ENCODE results near the gene ZMIZ2. TPM values are rescaled to one million over a fixed set of nuclear protein-coding genes. Genes with fewer than 3 reads are reported as not detected.

Gene ZMIZ2
- total and polyA plus RNA-seq, 2 donors (not counting 1 experiment from before 2014, with no cell fraction given), result 3.9 to 9.1 TPM

DNA sequence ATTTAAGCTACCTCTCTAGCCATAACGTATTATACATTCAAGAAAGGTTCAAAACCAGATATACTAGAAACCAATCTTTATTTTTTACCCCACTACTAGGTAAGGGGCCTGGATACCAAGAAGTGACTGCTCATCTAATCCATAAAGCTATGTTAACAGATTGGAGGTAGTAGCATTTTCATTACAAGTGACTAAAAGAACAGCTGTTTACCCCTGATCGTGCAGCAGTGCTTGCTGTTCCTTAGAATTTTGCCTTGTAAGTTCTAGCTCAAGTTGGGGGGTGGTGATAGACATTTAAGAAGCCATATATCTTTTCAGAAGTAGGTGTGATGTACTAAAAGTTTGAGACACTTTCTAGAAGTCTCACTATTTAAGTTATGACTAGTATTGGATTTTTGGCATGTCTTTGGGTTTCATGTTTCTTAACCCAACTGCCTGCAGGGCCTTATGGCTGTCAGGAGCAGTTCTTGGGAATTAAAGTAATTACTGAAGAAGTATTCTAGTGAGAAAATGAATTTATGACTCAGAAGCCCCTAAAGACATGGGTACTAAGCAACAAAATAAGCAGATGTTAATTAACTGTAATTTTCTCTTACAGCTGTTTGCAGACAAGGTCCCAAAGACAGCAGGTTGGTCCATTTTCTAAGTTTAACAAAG lies 50.1 kb downstream of the ZMIZ2 start:
- Histone ChIP-seq H3K9ac (ENCODE audit: insufficient read depth, low read length) (peak overlapping the region; percentile 26), H3K36me3 (ENCODE audit: control insufficient read depth, insufficient read depth, low read length) (peaks cover 16% of the 10 kb centered on the region), H3K27ac (ENCODE audit: insufficient read depth, low read length) (peak overlapping the region; percentile 99), H3K9me3 (ENCODE audit: control insufficient read depth, insufficient read depth, low read depth, low read length) (no peaks in the 10 kb centered on the region), H3K4me1 (ENCODE audit: control insufficient read depth, extremely low read depth, insufficient read depth, low read length) (peaks cover 6% of the 10 kb centered on the region), H3K27me3 (ENCODE audit: control insufficient read depth, insufficient read depth, low read length) (no peaks in the 10 kb centered on the region), H3K4me3 (replicated peaks in 1 of 4; ENCODE audit: control extremely low read depth in 1 of 4, insufficient read depth in 1 of 4, low read depth in 3 of 4, low read length in 4 of 4) (peak overlapping the region; percentile 84 to 98 (median 94)), H4K20me1 (ENCODE audit: control insufficient read depth, extremely low read depth, insufficient read depth, low read length) (peaks cover 8% of the 10 kb centered on the region), H3K79me2 (ENCODE audit: control insufficient read depth, insufficient read depth, low read length) (peaks cover 44% of the 10 kb centered on the region), H2AFZ (ENCODE audit: low read length) (no peak overlapping the region), H3K4me2 (ENCODE audit: extremely low read depth, insufficient read depth, low read length) (peak overlapping the region; percentile 99)
- TF ChIP-seq, protein P1, sequence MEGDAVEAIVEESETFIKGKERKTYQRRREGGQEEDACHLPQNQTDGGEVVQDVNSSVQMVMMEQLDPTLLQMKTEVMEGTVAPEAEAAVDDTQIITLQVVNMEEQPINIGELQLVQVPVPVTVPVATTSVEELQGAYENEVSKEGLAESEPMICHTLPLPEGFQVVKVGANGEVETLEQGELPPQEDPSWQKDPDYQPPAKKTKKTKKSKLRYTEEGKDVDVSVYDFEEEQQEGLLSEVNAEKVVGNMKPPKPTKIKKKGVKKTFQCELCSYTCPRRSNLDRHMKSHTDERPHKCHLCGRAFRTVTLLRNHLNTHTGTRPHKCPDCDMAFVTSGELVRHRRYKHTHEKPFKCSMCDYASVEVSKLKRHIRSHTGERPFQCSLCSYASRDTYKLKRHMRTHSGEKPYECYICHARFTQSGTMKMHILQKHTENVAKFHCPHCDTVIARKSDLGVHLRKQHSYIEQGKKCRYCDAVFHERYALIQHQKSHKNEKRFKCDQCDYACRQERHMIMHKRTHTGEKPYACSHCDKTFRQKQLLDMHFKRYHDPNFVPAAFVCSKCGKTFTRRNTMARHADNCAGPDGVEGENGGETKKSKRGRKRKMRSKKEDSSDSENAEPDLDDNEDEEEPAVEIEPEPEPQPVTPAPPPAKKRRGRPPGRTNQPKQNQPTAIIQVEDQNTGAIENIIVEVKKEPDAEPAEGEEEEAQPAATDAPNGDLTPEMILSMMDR (conservative IDR thresholded peaks at IDR 0.05 in 1 of 2, IDR thresholded peaks at IDR 0.05 in 1 of 2; ENCODE audit: low read depth in 1 of 2, low read length in 2 of 2), result no peak
- no peak for TF ChIP-seq EZH2 (IDR thresholded peaks at IDR 0.05; ENCODE audit: low read length, missing control alignments)
- peak in 1 of 2 donors; percentile 29 for DNase-seq (ENCODE audit: low read depth in 2 of 2)

DNA sequence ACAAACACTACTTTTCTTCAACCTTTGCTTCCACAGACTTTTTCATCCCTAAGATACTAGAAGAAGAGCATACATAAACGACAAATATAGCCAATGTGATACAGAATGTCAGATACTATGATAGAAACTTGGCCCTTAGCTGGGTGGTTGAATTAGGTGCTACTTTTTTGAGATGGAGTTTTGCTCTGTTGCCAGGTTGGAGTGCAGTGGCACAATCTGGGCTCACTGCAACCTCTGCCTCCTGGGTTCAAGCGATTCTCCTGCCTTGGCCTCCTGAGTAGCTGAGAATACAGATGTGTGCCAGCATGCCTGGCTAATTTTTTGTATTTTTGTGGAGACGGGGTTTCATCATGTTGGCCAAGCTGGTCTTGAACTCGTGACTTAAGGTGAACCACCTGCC lies 51.3 kb downstream of the ZMIZ2 start:
- peaks cover 16% of the 10 kb centered on the region for H3K36me3 ChIP-seq (ENCODE audit: control insufficient read depth, insufficient read depth, low read length)
- H3K4me1 ChIP-seq (ENCODE audit: control insufficient read depth, extremely low read depth, insufficient read depth, low read length), result peaks cover 4% of the 10 kb centered on the region
- H3K9me3 ChIP-seq (ENCODE audit: control insufficient read depth, insufficient read depth, low read depth, low read length), result no peaks in the 10 kb centered on the region
- no peak overlapping the region for H3K4me3 ChIP-seq (replicated peaks in 1 of 4; ENCODE audit: control extremely low read depth in 1 of 4, insufficient read depth in 1 of 4, low read depth in 3 of 4, low read length in 4 of 4)
- H4K20me1 ChIP-seq (ENCODE audit: control insufficient read depth, extremely low read depth, insufficient read depth, low read length), result peaks cover 8% of the 10 kb centered on the region
- H3K27ac ChIP-seq (ENCODE audit: insufficient read depth, low read length), result no peak overlapping the region
- no peak for TF ChIP-seq EZH2 (IDR thresholded peaks at IDR 0.05; ENCODE audit: low read length, missing control alignments)
- TF ChIP-seq, protein P1 (conservative IDR thresholded peaks at IDR 0.05 in 1 of 2, IDR thresholded peaks at IDR 0.05 in 1 of 2; ENCODE audit: low read depth in 1 of 2, low read length in 2 of 2), result no peak
- DNase-seq (ENCODE audit: low read depth in 2 of 2), result no peak
- H2AFZ ChIP-seq (ENCODE audit: low read length), result no peak overlapping the region
- no peak overlapping the region for H3K9ac ChIP-seq (ENCODE audit: insufficient read depth, low read length)
- no peaks in the 10 kb centered on the region for H3K27me3 ChIP-seq (ENCODE audit: control insufficient read depth, insufficient read depth, low read length)
- H3K4me2 ChIP-seq (ENCODE audit: extremely low read depth, insufficient read depth, low read length), result peak overlapping the region; percentile 19
- H3K79me2 ChIP-seq (ENCODE audit: control insufficient read depth, insufficient read depth, low read length), result peaks cover 44% of the 10 kb centered on the region

DNA sequence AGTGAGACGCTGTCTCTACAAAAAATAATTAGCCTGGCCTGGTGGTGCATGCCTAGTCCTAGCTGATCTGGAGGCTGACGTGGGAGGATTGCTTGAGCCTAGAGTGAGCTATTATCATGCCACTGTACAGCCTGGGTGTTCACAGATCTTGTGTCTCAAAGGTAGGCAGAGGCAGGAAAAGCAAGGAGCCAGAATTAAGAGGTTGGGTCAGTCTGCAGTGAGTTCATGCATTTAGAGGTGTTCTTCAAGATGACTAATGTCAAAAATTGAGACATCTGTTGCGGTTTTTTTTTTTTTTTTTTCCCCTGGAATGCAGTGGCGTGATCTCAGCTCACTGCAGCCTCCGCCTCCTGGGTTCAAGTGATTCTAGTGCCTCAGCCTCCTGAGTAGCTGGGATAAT lies 53.2 kb downstream of the ZMIZ2 start:
- Histone ChIP-seq H3K27me3 (ENCODE audit: control insufficient read depth, insufficient read depth, low read length) (no peaks in the 10 kb centered on the region), H3K4me3 (replicated peaks in 1 of 4; ENCODE audit: control extremely low read depth in 1 of 4, insufficient read depth in 1 of 4, low read depth in 3 of 4, low read length in 4 of 4) (no peak overlapping the region), H4K20me1 (ENCODE audit: control insufficient read depth, extremely low read depth, insufficient read depth, low read length) (peaks cover 8% of the 10 kb centered on the region), H3K36me3 (ENCODE audit: control insufficient read depth, insufficient read depth, low read length) (peaks cover 16% of the 10 kb centered on the region), H3K4me1 (ENCODE audit: control insufficient read depth, extremely low read depth, insufficient read depth, low read length) (peaks cover 4% of the 10 kb centered on the region), H3K4me2 (ENCODE audit: extremely low read depth, insufficient read depth, low read length) (no peak overlapping the region), H3K27ac (ENCODE audit: insufficient read depth, low read length) (no peak overlapping the region), H3K9ac (ENCODE audit: insufficient read depth, low read length) (no peak overlapping the region), H2AFZ (ENCODE audit: low read length) (no peak overlapping the region), H3K79me2 (ENCODE audit: control insufficient read depth, insufficient read depth, low read length) (peaks cover 39% of the 10 kb centered on the region), H3K9me3 (ENCODE audit: control insufficient read depth, insufficient read depth, low read depth, low read length) (no peaks in the 10 kb centered on the region)
- TF ChIP-seq, protein P1 (conservative IDR thresholded peaks at IDR 0.05 in 1 of 2, IDR thresholded peaks at IDR 0.05 in 1 of 2; ENCODE audit: low read depth in 1 of 2, low read length in 2 of 2), result no peak
- TF ChIP-seq EZH2 (IDR thresholded peaks at IDR 0.05; ENCODE audit: low read length, missing control alignments), result no peak
- DNase-seq (ENCODE audit: low read depth in 2 of 2), result peak in 1 of 2 donors; percentile 70
